HG03378 (cell line): Measurements from ENCODE around the gene DAPK2.

ENCODE experiments used
- ATAC-seq: cut with Tn5 transposase; IDR thresholded peaks from one replicate; pipeline ENCODE4 v1.9.1; 2021; ENCODE audit warnings: mild to moderate bottlenecking, moderate library complexity; ENCODE audit not compliant: unreplicated experiment

The DAPK2 gene

DNA sequence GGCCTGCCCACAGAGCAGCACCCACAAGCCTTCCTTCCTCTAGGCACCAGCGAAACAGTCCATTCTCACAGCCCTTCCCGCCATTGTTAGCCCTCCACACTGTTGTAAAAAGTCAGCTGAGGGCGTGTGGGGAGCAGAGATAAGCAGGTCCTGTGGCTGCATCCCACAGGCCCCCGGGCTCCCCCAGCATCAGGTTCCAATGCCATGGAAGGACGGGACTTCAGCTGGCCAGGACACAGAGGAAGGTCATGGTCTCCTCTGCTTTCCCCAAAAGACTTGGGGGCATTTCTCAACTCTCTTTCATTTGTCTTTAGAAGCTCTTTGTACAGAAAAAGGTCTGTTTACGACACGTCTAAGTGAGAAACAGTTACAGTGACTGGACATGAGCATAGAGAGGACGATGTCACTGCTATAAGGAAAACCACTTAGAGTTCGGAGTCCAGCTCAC is 127.4 kb downstream of the DAPK2 start:
- ATAC-seq = no peak

DNA sequence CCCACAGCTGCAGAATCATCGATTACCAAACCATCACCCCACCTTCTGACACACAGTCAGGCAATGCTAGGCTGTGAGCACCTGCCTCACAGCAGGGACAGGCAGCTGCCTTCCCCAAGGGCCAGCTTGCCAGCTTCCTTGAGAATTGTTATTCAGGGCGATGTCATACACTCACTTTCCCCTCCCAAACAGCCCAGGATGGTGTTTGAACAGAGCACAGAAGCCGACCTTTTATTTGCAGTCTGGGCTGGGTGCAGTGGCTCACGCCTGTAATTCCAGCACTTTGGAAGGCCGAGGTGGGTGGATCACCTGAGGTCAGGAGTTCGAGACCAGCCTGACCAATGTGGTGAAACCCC is 128.0 kb downstream of the DAPK2 start:
- ATAC-seq = no peak

DNA sequence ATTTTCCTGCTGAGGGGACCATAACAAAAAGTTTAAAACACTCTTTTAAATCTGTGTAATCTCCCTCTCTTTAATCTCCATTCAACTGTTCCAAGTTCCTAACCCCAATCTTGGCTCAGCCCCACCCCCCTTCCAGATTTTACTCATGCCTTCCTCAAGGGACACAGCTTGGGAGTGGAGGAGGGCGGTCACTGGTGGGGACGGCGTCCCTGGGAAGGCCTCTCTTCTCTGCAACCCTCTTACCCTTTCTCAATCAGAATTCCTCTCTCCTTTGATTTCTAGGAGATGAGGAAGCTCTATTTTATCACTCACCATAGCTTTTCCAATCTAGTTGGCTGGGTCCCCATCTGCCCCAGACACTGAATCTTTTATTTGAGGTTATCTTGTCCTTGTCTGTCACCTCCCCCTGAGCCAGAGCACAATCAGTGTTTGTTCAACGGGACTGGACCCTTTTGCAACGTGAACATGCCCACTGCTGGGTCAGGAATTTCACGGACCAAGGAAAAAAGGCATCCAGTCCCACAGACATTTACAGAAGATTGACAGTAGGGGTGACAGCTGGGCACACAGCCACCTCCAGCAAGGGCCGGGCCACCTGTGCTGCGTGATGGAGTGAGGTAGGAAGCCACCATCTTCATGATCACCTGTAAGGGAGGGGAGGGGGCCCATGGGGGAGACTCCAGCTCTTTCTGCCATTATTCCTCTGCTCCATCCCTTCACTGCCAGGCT is 128.5 kb downstream of the DAPK2 start:
- ATAC-seq = no peak

DNA sequence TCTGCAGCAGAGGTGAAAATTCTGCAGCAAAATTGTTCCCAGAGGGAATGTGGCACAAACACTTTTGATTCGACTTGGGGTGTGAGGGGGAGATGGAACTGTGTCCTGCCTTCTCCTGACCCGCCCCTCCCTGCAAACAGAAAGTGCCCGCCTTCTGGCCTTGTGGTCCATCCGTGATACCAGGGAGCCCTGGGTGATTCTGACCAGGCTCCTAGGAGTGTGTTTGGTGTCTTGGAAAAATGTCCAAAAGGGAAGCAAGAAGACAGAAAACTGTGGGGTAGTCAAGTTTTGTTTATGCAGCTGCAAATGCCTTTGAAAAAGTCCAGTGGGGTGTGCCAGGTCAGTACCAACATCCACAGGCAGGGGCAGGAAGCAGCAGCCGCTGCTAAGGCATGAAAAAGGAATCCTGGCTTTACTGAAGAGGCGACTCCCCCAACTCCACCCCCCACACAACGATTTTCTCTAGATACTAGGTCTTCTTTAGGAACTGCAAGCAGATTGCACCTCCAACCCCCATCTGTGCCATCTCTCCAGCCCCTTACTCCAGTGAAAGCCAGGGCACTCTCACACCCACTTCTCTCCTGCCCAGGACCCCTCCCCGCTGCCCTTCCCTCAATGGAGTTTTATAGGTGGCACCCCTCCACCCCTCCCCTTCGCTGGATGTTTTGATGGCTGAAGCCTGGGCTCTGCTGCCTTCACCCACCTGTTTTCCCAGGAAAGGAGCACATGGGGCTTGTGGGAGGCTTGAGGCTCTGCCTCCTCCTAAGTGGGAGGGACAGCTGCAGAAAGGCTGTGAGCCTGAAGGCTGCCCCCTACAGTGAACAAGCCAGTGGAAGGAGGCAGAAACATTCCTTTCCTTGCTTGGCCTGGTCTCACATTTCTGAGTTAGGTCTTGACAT is 130.2 kb downstream of the DAPK2 start:
- ATAC-seq = no peak

DNA sequence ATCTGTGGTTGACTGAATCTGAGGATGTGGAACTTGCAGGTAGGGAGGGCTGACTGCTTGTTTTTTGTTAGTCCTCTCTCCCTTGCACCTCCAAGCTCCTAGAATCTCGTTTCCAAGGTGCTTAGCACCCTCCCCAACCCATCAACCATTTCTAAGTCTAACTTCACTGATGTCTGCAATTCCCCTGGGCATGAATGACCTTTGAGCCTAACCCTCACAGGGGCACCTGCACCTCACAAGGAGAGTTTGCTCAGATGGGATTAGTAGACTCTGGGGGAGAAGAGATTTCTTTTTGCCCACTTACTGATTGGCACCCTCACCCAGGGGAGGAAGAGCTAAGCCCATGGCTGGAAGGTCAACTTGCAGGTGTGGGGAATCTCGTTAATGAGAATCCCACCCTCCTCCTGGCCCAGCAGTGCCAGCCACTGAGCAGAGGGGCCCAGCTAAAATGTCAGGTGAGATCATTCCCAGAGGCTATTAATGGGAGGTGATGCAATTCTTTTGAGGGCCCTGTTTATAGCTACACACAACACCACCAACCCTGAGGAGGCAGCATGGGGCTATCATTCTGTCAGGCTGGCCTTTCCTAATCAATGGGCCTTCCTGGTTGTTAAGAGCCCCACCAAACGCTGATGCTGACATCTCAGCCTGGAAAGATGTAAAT is 130.9 kb downstream of the DAPK2 start:
- ATAC-seq = no peak

DNA sequence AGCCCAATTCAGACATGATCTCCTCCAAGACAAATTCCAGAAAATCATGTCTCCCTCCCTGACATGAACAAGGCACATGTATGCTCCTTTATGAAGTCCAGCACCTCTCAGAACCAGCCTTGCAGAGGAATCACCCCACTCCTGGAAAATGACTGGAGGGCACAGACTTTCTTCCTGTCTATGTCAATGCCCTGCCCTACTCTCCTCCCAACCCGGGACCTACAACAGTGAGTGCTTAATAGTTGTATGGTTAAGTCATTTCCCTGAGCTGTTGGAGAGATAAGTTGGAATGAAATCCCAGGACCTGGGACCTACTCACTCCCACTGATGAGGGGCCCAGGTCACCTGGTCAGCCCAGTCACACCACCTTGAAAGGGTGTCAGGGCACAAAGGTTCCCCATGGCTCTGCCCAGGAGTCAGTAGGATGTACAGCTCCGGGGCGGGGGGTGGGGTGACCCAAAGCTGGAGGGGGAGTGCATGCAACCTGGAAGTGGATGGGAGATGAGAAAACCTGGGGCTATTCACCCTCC is 132.4 kb downstream of the DAPK2 start:
- ATAC-seq = no peak

DNA sequence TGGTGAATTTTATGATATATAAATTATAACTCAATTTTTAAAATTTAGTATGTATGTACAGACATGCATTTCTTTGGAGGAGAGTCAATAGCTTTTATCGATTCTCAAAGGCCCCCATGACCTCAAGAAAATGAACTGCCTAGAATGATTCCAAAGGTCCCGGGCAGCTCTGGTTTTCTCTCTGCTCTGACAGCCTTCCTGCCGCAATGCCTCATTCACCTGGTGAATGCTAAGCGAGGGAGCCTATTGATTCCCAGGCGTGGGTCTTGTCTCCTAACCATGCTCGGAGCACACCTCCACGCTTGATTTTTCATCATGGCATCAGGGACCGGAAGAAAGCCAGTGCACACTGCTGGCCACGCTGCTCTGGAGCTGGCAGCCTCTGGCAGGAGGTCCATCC is 132.9 kb downstream of the DAPK2 start:
- ATAC-seq = no peak

DNA sequence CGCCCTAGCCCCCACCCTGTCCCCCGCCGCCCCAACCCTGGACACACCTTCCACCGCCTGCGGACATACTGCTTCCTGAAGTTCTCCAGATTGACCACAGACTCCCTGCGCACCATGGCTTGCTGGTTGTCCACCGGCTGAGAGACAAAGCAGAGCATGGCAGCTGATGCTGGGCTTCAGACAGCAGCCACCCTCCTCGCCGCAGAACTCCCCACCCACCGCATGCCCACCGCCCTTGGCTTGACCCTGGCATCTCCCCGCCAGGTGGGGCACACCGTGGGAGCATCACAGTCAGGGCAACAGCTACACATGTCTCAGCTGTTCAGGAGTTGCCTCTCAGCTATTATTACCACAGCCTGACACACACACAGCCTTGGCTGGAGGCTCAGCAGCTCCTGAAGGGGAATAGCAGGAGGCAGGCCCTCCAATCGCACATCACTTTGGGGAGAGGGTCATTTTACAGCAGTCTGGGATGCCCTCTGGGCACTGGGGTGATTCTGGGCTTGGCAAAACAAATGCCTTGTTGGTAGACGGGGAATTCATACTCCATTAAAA is 134.1 kb downstream of the DAPK2 start:
- no peak for ATAC-seq

DNA sequence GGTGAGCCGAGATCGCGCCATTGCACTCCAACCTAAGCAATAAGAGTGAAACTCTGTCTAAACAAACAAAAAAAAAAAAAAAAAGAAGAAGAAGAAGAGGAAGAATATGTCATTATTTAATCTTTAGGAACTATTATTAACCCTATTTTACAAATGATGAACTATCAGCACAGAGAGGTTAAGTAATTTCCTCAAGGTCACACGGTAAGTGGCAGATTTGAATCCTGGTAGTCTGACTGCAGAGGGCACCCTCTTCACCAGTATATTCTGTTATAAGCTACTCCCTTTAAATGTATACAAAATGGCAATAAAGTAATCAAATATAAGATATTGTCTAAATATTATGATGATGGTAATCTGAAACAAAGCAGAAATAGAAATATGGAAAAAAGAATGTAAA is 135.1 kb downstream of the DAPK2 start:
- ATAC-seq = no peak

DNA sequence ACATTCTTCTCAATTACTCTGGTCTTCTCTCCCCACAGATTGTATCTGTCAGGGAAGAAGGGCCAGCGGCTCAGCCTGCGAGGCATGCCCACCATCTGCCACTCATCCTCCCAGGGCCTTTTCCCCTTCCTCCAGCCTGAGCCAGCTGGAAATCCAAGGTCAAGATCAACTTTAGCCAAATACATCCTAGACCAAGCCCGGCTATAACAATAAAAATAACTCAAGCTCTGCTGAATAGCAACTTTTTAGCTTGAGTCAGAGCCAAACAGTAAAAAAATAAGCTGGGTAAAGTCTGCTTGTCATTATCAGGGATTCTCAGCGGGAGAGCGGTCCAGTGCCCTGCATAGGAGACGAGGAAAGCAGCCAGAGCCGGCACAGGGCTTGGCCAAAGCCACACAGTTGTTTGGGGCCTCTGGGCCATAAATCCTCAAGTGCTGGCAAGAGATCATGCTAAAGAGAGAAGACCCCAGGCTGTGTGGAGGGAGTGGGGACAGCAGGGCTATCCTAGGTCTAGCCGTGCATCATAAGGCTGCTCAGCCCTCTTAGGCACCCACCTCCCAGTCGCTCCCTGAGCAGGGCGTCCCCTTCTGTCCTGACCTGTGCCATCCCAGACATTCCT is 136.4 kb downstream of the DAPK2 start:
- ATAC-seq = no peak

DNA sequence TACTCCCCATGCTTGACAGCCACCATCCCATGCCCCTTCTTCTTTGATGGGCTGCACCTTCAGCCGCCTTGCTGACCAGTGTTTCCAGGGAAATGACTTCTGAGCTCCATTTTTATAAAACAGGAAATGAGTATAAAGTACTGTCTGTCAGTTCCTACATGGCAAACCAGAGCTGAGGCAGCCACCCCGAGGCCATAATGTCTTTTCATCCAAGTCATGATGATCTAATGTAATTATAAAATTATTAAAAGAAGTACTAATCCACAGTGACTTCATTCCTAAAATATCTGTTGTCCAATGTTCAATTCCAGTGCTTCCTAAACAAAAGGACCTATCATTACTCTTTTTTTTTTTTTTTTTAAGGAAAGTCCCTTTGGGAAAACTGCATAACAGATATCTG is 137.3 kb downstream of the DAPK2 start:
- ATAC-seq = no peak

DNA sequence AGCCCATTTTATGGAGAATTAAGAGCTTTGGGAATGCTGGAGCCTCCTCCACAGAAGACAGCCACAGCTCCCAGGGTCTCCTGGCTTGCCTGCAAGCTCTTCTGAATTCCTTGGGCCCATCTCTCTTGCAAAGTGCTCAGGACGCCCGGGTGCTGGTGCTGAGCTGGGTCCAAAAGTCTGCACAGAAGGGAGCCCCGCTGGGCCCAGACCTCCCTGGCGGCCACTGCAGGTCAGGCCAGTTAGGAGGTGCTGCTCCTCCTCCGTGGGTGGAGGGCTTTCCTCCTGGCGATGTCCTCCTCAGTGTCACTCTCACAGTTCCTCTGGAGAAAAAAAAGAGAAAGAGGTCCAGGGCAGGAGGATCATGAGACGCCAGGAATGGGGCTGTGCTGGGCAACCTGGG is 138.0 kb downstream of the DAPK2 start:
- no peak for ATAC-seq

DNA sequence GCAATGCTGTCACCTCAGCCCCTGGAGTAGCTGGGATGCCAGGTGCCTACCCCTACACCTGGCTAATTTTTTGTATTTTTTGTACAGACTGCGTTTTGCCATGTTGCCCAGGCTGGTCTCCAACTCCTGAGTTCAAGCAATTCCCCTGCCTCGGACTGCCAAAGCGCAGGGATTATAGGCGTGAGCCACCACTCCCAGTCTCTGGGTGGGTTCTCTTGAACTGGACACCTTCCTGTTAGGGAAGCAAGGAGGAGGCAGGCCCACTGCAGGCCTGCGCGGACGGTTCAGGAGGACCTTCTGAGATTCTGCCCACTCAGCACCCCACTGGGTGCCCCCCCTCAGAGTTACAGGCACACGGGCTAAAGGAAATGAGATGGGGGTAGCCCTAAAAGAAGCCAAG is 138.8 kb downstream of the DAPK2 start:
- ATAC-seq = no peak

DNA sequence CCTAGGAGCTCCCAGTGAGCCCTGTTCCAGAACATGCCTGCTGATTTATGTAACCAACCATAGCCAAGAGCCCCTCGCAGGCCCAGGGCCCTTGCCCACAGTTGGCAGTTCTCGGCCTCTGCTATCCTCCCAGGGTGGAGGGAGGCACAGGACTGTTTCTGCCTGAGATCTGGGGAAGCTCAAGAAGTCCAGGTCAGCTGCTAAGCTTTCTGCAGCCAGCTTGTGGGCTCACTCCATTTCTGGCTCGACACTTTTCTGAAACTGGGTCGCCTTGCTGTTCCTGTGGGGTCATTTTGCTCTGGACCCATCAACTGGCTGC is 140.1 kb downstream of the DAPK2 start:
- no peak for ATAC-seq

DNA sequence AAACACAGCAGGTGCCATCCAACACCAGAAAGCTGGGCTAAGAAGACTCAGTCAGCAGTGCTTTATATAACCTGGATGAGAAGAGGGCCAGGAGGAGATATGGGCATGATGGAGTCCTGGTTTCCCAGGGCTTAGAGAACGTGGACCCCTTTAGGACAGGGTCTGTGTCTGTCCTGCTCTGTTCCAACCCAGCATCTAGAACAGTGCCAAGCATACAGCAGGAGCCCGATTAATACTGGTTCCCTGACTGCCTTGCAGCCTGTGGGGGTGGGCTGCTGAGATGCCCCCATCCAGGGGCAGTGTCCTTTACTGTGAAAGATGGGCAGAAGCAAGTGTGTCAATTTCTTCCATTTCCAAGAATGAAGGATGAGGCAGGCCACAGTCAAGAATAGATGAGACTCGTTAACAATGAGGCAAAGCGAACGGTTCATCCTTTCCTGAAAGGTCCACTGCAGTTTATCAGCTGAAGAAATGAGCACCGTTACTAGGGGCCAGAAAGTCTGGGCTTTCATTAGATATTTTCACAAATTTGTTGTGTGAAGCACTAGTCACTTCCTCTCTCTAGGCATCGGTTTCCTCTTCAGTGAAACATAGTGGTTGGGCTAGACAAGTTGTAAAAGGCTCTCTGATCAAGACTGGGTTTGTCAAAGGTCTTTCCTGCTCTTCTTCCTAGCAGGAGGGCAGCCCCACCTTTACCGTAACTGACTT is 140.6 kb downstream of the DAPK2 start:
- ATAC-seq = no peak

DNA sequence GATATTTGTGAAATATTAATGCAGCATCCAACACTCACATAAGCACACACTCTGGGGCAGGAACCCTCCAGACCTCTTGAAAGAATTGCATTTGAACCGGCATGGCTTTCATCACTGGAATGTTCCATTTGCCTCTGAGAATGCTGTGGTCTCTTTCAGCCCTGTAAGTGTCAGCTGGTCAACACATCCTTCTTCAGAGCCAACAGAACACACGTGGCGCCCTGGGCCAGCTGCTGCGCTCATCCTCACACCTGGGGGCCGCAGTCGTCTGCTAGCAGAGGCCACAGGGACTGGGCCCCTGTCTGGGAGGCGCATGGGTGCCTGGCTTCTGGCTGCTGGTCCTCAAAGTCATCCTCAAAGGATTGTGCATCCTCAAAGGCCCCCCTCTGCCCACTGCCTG is 141.2 kb downstream of the DAPK2 start:
- no peak for ATAC-seq

DNA sequence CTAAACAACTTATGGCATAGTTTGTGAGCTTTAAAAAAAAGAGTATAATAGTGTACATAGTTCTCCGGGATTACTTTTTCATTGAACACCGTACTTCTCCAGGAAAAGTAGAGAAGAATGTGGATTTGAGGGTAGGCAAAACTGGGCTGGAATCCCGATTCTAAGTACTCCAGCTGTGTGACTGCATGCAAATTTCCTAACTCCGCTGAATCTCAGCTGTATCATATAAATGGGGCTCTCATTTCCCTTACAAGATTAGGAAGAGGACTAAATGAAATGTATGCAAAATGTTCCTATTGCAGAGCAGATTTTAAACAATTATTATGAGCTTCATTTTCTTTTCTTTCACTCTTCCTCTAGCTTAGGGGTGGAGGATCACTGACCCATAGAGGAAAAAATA is 142.2 kb downstream of the DAPK2 start:
- no peak for ATAC-seq

DNA sequence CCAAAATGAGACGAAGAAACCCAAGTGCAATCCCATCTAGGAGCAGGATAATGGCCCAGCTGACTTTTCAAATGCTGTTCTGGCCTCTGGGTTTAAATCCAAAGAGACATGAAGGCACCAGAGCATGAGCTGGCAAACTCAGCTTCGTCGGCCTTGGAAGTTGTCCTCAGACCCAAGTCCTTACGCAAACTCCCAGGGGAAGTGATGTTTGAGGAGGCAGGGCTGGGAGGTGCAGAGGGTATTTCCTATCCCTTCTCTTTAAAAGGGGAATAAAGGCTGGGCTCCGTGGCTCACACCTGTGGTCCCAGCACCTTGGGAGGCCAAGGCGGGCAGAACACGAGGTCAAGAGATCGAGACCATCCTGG is 143.6 kb downstream of the DAPK2 start:
- ATAC-seq = no peak

DNA sequence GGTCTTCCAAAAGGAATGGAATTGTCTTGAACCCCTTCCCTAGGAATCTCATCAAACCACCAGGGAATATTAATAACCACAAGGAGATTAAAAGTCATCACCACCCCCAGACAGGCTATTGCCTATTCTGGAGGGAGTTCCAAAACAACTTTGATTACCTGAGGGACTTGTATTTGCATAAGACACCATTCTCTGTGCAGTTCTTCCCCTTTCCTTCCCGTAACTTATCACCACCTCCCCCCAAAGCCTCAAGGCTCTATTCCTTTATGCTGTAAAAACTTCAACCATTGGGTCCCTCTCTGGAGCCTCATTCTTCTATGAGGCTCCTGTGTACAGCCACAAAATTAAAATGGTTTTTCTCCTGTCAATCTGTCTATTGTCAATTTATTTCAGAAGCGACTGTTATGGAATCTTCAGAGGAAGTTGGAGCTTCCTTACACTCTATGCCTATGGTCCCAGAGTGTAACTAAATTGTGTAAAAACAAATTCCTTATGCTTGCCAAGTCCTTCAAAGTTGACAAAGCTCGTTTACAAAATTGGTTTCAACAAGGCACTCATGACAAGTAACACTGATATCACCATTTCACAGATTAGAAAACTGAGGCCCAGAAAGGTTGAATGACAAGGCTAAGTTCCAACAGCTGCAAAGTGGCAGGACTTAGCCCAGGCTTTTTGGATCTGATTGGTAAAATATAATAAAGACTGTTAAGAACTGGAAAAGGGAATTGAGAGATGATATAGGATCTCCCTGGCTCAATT is 144.2 kb downstream of the DAPK2 start:
- no peak for ATAC-seq

DNA sequence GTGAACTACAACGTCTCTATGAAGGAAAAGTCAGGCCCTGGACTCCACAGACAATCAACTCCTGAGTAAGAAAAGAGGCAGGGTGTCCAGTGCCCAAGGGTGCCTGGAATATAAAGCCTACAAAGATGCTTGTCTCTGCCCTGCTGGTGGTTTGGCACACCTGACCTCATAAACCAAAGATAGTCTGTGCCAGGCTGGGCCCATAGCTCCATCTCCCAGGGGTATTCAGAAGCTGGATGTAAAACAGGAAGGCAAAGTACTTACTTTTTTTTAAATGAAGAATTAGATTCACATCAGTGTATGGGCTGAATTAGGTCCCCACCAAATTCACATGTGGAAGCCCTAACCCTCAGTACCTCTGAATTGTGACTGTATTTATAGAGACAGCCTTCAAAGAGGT is 146.0 kb downstream of the DAPK2 start:
- no peak for ATAC-seq
